ENCODE results near the gene ADAMTS16. TPM values are rescaled to one million over a fixed set of nuclear protein-coding genes. Genes with fewer than 3 reads are reported as not detected.

ADAMTS16 gene
- total RNA-seq = under 0.01 TPM in 1 of 2 replicates, not detected in the other

GRCh38 chr5:5139777-5140478, at the start of gene ADAMTS16:
Gene ADAMTS16 (plus strand): TSS chr5:5140330. CDS start chr5:5140468, 138 bp downstream.

Small RNAs within 50 kb of the gene (small RNA-seq; reads per million reads assigned to genes)
- not detected for gene RN7SKP73
